ENCODE results near the gene TOP3A. TPM values are rescaled to one million over a fixed set of nuclear protein-coding genes. Genes with fewer than 3 reads are reported as not detected.

Gene TOP3A
- total and polyA plus RNA-seq, 2 of the 4 experiments (the other 2 are of a cell fraction): 13.4 to 21.3 TPM

GRCh38 chr17:18235743-18236256, 79.0 kb downstream of the TOP3A start (continued):
- TF ChIP-seq SMC3 (IDR thresholded peaks at IDR 0.05; ENCODE audit: low read depth, low read length): no peak

- POLR2A ChIA-PET (ENCODE audit: unreplicated experiment): no interaction called here
Measured at GRCh38 chr17:18234853-18235380, 79.9 kb downstream of the TOP3A start.

More at GRCh38 chr17:18234853-18235380, 79.9 kb downstream of the TOP3A start:
- H3K4ac ChIP-seq (ENCODE audit: low read depth, low read length): no peak overlapping the region
- H3K4me3 ChIP-seq (ENCODE audit: insufficient read depth, low read depth, low read length): no peak overlapping the region
- no peaks in the 10 kb centered on the region for H3K9me3 ChIP-seq (ENCODE audit: control insufficient read depth, insufficient read depth, low read length)
- H4K8ac ChIP-seq (ENCODE audit: low read depth in 2 of 2, low read length in 2 of 2): no peak overlapping the region
- H2BK20ac ChIP-seq (ENCODE audit: low read depth, low read length): no peak overlapping the region
- no peak overlapping the region for H3K27ac ChIP-seq (ENCODE audit: insufficient read depth, low read length)
- H3K36me3 ChIP-seq (ENCODE audit: control insufficient read depth, insufficient read depth, low read length): peaks cover 62% of the 10 kb centered on the region
- H2BK5ac ChIP-seq (ENCODE audit: low read depth, low read length, poor library complexity, severe bottlenecking): no peak overlapping the region
- no peak overlapping the region for H2AFZ ChIP-seq (replicated peaks; ENCODE audit: low read length, poor library complexity)
- ATAC-seq (ENCODE audit: low read depth) (no peak), DNase-seq (no peak)
- no peak overlapping the region for H3K56ac ChIP-seq (ENCODE audit: extremely low read depth, insufficient read depth, low read length)
- TF ChIP-seq SMC3 (IDR thresholded peaks at IDR 0.05; ENCODE audit: low read depth, low read length) (no peak), RFX5 (IDR thresholded peaks at IDR 0.05; ENCODE audit: low read depth, low read length) (no peak), FOS (IDR thresholded peaks at IDR 0.05; ENCODE audit: low read depth, low read length) (no peak), MXI1 (IDR thresholded peaks at IDR 0.05; ENCODE audit: borderline replicate concordance, low read depth, low read length) (no peak), CEBPB (IDR thresholded peaks at IDR 0.05; ENCODE audit: low read depth, low read length) (no peak), MAFK (IDR thresholded peaks at IDR 0.05; ENCODE audit: low read depth, low read length) (no peak), CHD1 (IDR thresholded peaks at IDR 0.05; ENCODE audit: low read depth, low read length) (no peak)
- no peak overlapping the region for H2BK15ac ChIP-seq (ENCODE audit: low read depth, low read length)
- H2AK9ac ChIP-seq (replicated peaks; ENCODE audit: low read depth, low read length, poor library complexity): peak overlapping the region; percentile 83
- WGBS, 2 experiments (ENCODE audit: extremely low coverage in 2 of 2, insufficient read length in 1 of 2): 100% methylated on average over 6 of the region's 22 CpGs; no CpG with 5 or more reads in 1 of the 2 experiments
- no peak overlapping the region for H3K18ac ChIP-seq (ENCODE audit: low read depth, low read length)
- intact Hi-C loops (cut with micrococcal nuclease): no loop called here
- dilution Hi-C loops (cut with HindIII; ENCODE audit: low sequenced_read_pairs, unreplicated experiment): no loop called here
- in situ Hi-C loops (cut with MboI; ENCODE audit: low sequenced_read_pairs): no loop called here
- peaks cover 5% of the 10 kb centered on the region for H3K4me1 ChIP-seq (ENCODE audit: control insufficient read depth, insufficient read depth, low read length)
- peaks cover 27% of the 10 kb centered on the region for H4K20me1 ChIP-seq (ENCODE audit: insufficient read depth, low read length)
- H3K27me3 ChIP-seq (ENCODE audit: control insufficient read depth, insufficient read depth, low read length): no peaks in the 10 kb centered on the region
- H2AK5ac ChIP-seq (ENCODE audit: low read depth, low read length): no peak overlapping the region
- H3K79me1 ChIP-seq (ENCODE audit: low read depth in 1 of 2, low read length in 2 of 2): peaks cover 0 to 39% of the 10 kb centered on the region in 2 experiments; a peak in 3 of 4 replicates
- no peak overlapping the region for H4K91ac ChIP-seq (ENCODE audit: insufficient read depth, low read depth, low read length)
- no peak overlapping the region for H2BK120ac ChIP-seq (ENCODE audit: low read depth, low read length)
- no peak overlapping the region for H3K14ac ChIP-seq (replicated peaks; ENCODE audit: low read depth, low read length)
- no peaks in the 10 kb centered on the region for H3K9me1 ChIP-seq (ENCODE audit: insufficient read depth, low read length)
- no peak overlapping the region for H3K4me2 ChIP-seq (ENCODE audit: low read depth, low read length)
- H3K23ac ChIP-seq (ENCODE audit: low read depth, low read length): no peak overlapping the region
- no peak overlapping the region for H3K9ac ChIP-seq (ENCODE audit: low read depth, low read length)
- H4K5ac ChIP-seq (ENCODE audit: low read depth, low read length): no peak overlapping the region
- no TSS peak for BruUV-seq (replicated peaks)
- CTCF ChIA-PET: no interaction called here

Data from IMR-90 (cell line).